ENCODE data around the gene COG5. TPM values are rescaled to one million over a fixed set of nuclear protein-coding genes. Genes with fewer than 3 reads are reported as not detected.

COG5 gene
- total and polyA plus RNA-seq, 2 of the 4 experiments (the other 2 are of a cell fraction), result 18.5 to 27.4 TPM

- H2BK15ac ChIP-seq (ENCODE audit: low read depth, low read length), result no peak overlapping the region
- H3K56ac ChIP-seq (ENCODE audit: extremely low read depth, insufficient read depth, low read length), result no peak overlapping the region
- no peak overlapping the region for H2BK120ac ChIP-seq (ENCODE audit: low read depth, low read length)
- ChIA-PET CTCF (no interaction called here), POLR2A (ENCODE audit: unreplicated experiment) (no interaction called here)
- 0 out of 2 replicates have a peak overlapping the region, but pooled peaks have one; percentile 16 for H3K23ac ChIP-seq (ENCODE audit: low read depth, low read length)
- H4K8ac ChIP-seq (ENCODE audit: low read depth in 2 of 2, low read length in 2 of 2), result no peak overlapping the region
- BruUV-seq (replicated peaks), result no TSS peak
- in situ Hi-C loops (cut with MboI; ENCODE audit: low sequenced_read_pairs) (no loop called here), intact Hi-C loops (cut with micrococcal nuclease) (no loop called here), dilution Hi-C loops (cut with HindIII; ENCODE audit: low sequenced_read_pairs, unreplicated experiment) (no loop called here)
- H2AK5ac ChIP-seq (ENCODE audit: low read depth, low read length), result no peak overlapping the region
- no peak overlapping the region for H4K91ac ChIP-seq (ENCODE audit: insufficient read depth, low read depth, low read length)
- H2BK5ac ChIP-seq (ENCODE audit: low read depth, low read length, poor library complexity, severe bottlenecking), result no peak overlapping the region
- peaks cover 3% of the 10 kb centered on the region; the same call in 1 of the 2 replicates for H3K9me1 ChIP-seq (ENCODE audit: insufficient read depth, low read length)
- H3K14ac ChIP-seq (replicated peaks; ENCODE audit: low read depth, low read length), result no peak overlapping the region
- no peaks in the 10 kb centered on the region for H3K27me3 ChIP-seq (ENCODE audit: control insufficient read depth, insufficient read depth, low read length)
- no peak overlapping the region for H2AFZ ChIP-seq (replicated peaks; ENCODE audit: low read length, poor library complexity)
- peaks cover 0 to 18% of the 10 kb centered on the region in 2 experiments; a peak in 2 of 4 replicates for H3K79me1 ChIP-seq (ENCODE audit: low read depth in 1 of 2, low read length in 2 of 2)
- H2BK20ac ChIP-seq (ENCODE audit: low read depth, low read length), result no peak overlapping the region
- no peak overlapping the region for H3K4me2 ChIP-seq (ENCODE audit: low read depth, low read length)
- no peak overlapping the region for H3K18ac ChIP-seq (ENCODE audit: low read depth, low read length)
- H4K20me1 ChIP-seq (ENCODE audit: insufficient read depth, low read length), result no peaks in the 10 kb centered on the region
- H3K4me3 ChIP-seq (ENCODE audit: insufficient read depth, low read depth, low read length), result no peak overlapping the region
- H3K27ac ChIP-seq (ENCODE audit: insufficient read depth, low read length), result no peak overlapping the region
- peaks cover 2% of the 10 kb centered on the region; the same call in 1 of the 2 replicates for H3K4me1 ChIP-seq (ENCODE audit: control insufficient read depth, insufficient read depth, low read length)
- no peaks in the 10 kb centered on the region; the same call in 1 of the 2 replicates for H3K36me3 ChIP-seq (ENCODE audit: control insufficient read depth, insufficient read depth, low read length)
- H3K9ac ChIP-seq (ENCODE audit: low read depth, low read length), result no peak overlapping the region
- no peak overlapping the region for H2AK9ac ChIP-seq (replicated peaks; ENCODE audit: low read depth, low read length, poor library complexity)
- no peak overlapping the region for H3K4ac ChIP-seq (ENCODE audit: low read depth, low read length)
- DNase-seq, result no peak
- WGBS, 2 experiments (ENCODE audit: extremely low coverage in 2 of 2, insufficient read length in 1 of 2), result no CpG with 5 or more reads among the region's 1 CpG
- no peak overlapping the region for H4K5ac ChIP-seq (ENCODE audit: low read depth, low read length)
- H3K9me3 ChIP-seq (ENCODE audit: control insufficient read depth, insufficient read depth, low read length), result no peaks in the 10 kb centered on the region
- no peak for ATAC-seq (ENCODE audit: low read depth)
- TF ChIP-seq RAD21 (IDR thresholded peaks at IDR 0.05; ENCODE audit: low read length), result no peak
- TF ChIP-seq MXI1 (IDR thresholded peaks at IDR 0.05; ENCODE audit: borderline replicate concordance, low read depth, low read length), result no peak
- TF ChIP-seq POLR2A (IDR thresholded peaks at IDR 0.05; ENCODE audit: low read depth, low read length), result no peak
- TF ChIP-seq BHLHE40 (IDR thresholded peaks at IDR 0.05; ENCODE audit: low read depth, low read length), result no peak
- TF ChIP-seq RFX5 (IDR thresholded peaks at IDR 0.05; ENCODE audit: low read depth, low read length), result no peak
- no peak for TF ChIP-seq SMC3 (IDR thresholded peaks at IDR 0.05; ENCODE audit: low read depth, low read length)
- no peak for TF ChIP-seq MAFK (IDR thresholded peaks at IDR 0.05; ENCODE audit: low read depth, low read length)
- no peak for TF ChIP-seq CEBPB (IDR thresholded peaks at IDR 0.05; ENCODE audit: low read depth, low read length)
- TF ChIP-seq USF2 (IDR thresholded peaks at IDR 0.05; ENCODE audit: low read depth, low read length), result no peak
- TF ChIP-seq CHD1 (IDR thresholded peaks at IDR 0.05; ENCODE audit: low read depth, low read length), result no peak
- no peak for TF ChIP-seq MAZ (IDR thresholded peaks at IDR 0.05; ENCODE audit: borderline replicate concordance, low read depth, low read length)
- TF ChIP-seq, protein P1, sequence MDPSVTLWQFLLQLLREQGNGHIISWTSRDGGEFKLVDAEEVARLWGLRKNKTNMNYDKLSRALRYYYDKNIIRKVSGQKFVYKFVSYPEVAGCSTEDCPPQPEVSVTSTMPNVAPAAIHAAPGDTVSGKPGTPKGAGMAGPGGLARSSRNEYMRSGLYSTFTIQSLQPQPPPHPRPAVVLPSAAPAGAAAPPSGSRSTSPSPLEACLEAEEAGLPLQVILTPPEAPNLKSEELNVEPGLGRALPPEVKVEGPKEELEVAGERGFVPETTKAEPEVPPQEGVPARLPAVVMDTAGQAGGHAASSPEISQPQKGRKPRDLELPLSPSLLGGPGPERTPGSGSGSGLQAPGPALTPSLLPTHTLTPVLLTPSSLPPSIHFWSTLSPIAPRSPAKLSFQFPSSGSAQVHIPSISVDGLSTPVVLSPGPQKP (IDR thresholded peaks at IDR 0.05; ENCODE audit: borderline replicate concordance, low read depth, low read length), result no peak
- no peak for TF ChIP-seq NFE2L2 (IDR thresholded peaks at IDR 0.05; ENCODE audit: low read depth, low read length)
- TF ChIP-seq, protein P2, sequence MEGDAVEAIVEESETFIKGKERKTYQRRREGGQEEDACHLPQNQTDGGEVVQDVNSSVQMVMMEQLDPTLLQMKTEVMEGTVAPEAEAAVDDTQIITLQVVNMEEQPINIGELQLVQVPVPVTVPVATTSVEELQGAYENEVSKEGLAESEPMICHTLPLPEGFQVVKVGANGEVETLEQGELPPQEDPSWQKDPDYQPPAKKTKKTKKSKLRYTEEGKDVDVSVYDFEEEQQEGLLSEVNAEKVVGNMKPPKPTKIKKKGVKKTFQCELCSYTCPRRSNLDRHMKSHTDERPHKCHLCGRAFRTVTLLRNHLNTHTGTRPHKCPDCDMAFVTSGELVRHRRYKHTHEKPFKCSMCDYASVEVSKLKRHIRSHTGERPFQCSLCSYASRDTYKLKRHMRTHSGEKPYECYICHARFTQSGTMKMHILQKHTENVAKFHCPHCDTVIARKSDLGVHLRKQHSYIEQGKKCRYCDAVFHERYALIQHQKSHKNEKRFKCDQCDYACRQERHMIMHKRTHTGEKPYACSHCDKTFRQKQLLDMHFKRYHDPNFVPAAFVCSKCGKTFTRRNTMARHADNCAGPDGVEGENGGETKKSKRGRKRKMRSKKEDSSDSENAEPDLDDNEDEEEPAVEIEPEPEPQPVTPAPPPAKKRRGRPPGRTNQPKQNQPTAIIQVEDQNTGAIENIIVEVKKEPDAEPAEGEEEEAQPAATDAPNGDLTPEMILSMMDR (conservative IDR thresholded peaks at IDR 0.05; ENCODE audit: low read depth, low read length), result no peak
- no peak for TF ChIP-seq RCOR1 (IDR thresholded peaks at IDR 0.05; ENCODE audit: insufficient replicate concordance, low read length)
Measured at GRCh38 chr7:107606303-107606702, 42.6 kb upstream of the COG5 start.

All from IMR-90 (cell line).